Smooth muscle cell (in vitro differentiated cells): ENCODE measurements around the gene SLC37A2. TPM values are rescaled to one million over a fixed set of nuclear protein-coding genes. Genes with fewer than 3 reads are reported as not detected.

ENCODE experiments used
- DNase-seq: peaks from one replicate; lab custom pipeline; 2025; ENCODE audit not compliant: unreplicated experiment; lab: John Stamatoyannopoulos, UW
- H2AFZ ChIP-seq: fragments of 200-600 bp; sonication (generic); 2 replicates; pipeline ENCODE4 v1.6.0; 2016; ENCODE audit warnings: antibody characterized with exemption, low read depth, mild to moderate bottlenecking
- H3F3A ChIP-seq: fragments of 200-600 bp; sonication (generic); 2 replicates; pipeline ENCODE4 v1.6.0; 2017; ENCODE audit warnings: antibody characterized with exemption, low read depth
- H3K27ac ChIP-seq: fragments of 200-600 bp; sonication (generic); 2 replicates; pipeline ENCODE4 v1.5.1; 2016; ENCODE audit warnings: low read depth, mild to moderate bottlenecking
- H3K27me3 ChIP-seq: fragments of 200-600 bp; sonication (generic); 2 replicates; pipeline ENCODE4 v1.6.1; 2016; ENCODE audit warnings: low read depth, mild to moderate bottlenecking
- H3K36me3 ChIP-seq: fragments of 200-600 bp; sonication (generic); 2 replicates; pipeline ENCODE4 v1.5.1; 2016; ENCODE audit warnings: low read depth
- H3K4me1 ChIP-seq: fragments of 200-600 bp; sonication (generic); 2 replicates; pipeline ENCODE4 v1.5.1; 2016; ENCODE audit warnings: low read depth
- H3K4me2 ChIP-seq: fragments of 200-600 bp; sonication (generic); 2 replicates; pipeline ENCODE4 v1.6.0; 2016; ENCODE audit warnings: mild to moderate bottlenecking
- H3K4me3 ChIP-seq: fragments of 200-600 bp; sonication (generic); 2 replicates; pipeline ENCODE4 v1.5.1; 2016; ENCODE audit warnings: mild to moderate bottlenecking
- H3K79me2 ChIP-seq: fragments of 200-600 bp; sonication (generic); 2 replicates; pipeline ENCODE4 v1.6.0; 2016; ENCODE audit warnings: low read depth, mild to moderate bottlenecking
- H3K9ac ChIP-seq: fragments of 200-600 bp; sonication (generic); 2 replicates; pipeline ENCODE4 v1.6.0; 2016; ENCODE audit warnings: low read depth
- H3K9me3 ChIP-seq: fragments of 200-600 bp; sonication (generic); replicated peaks from 2 replicates; pipeline ENCODE4 v1.5.1; 2016; ENCODE audit warnings: low read depth
- H4K20me1 ChIP-seq: fragments of 200-600 bp; sonication (generic); 2 replicates; pipeline ENCODE4 v1.6.0; 2016; ENCODE audit warnings: low read depth
- CTCF ChIP-seq: fragments of 200-600 bp; sonication (generic); IDR thresholded peaks from 2 replicates; pipeline ENCODE4 v1.5.1; 2017; ENCODE audit warnings: borderline replicate concordance, mild to moderate bottlenecking, antibody characterized with exemption; ENCODE audit not compliant: insufficient read depth, poor library complexity, severe bottlenecking
- WGBS: methylation state at CpG from one replicate; pipeline ENCODE4 v1.1.7; 2016; ENCODE audit warnings: low lambda C conversion rate; 5-methylcytosine and 5-hydroxymethylcytosine counted together
- polyA plus RNA-seq: library from polyadenylated mRNA; unstranded; fragments of >200 nt; fragmentation: Nextera tagmentation; extraction: Ambion mirVana; gene quantifications from 2 replicates; pipeline ENCODE4 v1.2.1, GENCODE V29; 2016
- total RNA-seq: library from RNA; depleted of rRNA; stranded (reverse); fragments of >200 nt; gene quantifications from 2 replicates; pipeline ENCODE4 v1.2.3, GENCODE V29; 2014

Gene SLC37A2
- total and polyA plus RNA-seq, 2 experiments from 2014 or later, result 0.69 to 5.3 TPM

GRCh38 chr11:125081098-125081798 lies 18.1 kb downstream of the SLC37A2 start:
- no peak for TF ChIP-seq CTCF
- no peaks in the 10 kb centered on the region for H3K4me1 ChIP-seq
- H3K9ac ChIP-seq, result no peak overlapping the region
- H3K27ac ChIP-seq, result no peak overlapping the region
- DNase-seq, result no peak
- no peaks in the 10 kb centered on the region for H3K36me3 ChIP-seq
- no peaks in the 10 kb centered on the region for H4K20me1 ChIP-seq
- no peak overlapping the region for H3K4me2 ChIP-seq
- no peak overlapping the region for H2AFZ ChIP-seq
- H3F3A ChIP-seq, result no peaks in the 10 kb centered on the region
- H3K79me2 ChIP-seq, result no peaks in the 10 kb centered on the region
- 83% methylated on average over 13 of the region's 14 CpGs for WGBS
- no peaks in the 10 kb centered on the region for H3K27me3 ChIP-seq
- H3K9me3 ChIP-seq, result no peaks in the 10 kb centered on the region
- H3K4me3 ChIP-seq, result no peak overlapping the region

- H3K79me2 ChIP-seq, result no peaks in the 10 kb centered on the region
- peak overlapping the region; percentile 66 for H3K27ac ChIP-seq
- no peaks in the 10 kb centered on the region for H3K27me3 ChIP-seq
- H3K36me3 ChIP-seq, result no peaks in the 10 kb centered on the region
- H3F3A ChIP-seq, result no peaks in the 10 kb centered on the region
- no peak overlapping the region for H3K4me2 ChIP-seq
- no peaks in the 10 kb centered on the region for H4K20me1 ChIP-seq
- no peak for DNase-seq
- no peak overlapping the region for H3K9ac ChIP-seq
- no peak for TF ChIP-seq CTCF
- H2AFZ ChIP-seq, result no peak overlapping the region
- H3K9me3 ChIP-seq, result no peaks in the 10 kb centered on the region
- 91% methylated on average over 5 of the region's 5 CpGs for WGBS
- no peak overlapping the region for H3K4me3 ChIP-seq
- H3K4me1 ChIP-seq, result no peaks in the 10 kb centered on the region
These were observed 18.9 kb downstream of the SLC37A2 start for GRCh38 chr11:125082040-125082439.

- H2AFZ ChIP-seq, result no peak overlapping the region
- H3K4me1 ChIP-seq, result no peaks in the 10 kb centered on the region
- no peaks in the 10 kb centered on the region for H3F3A ChIP-seq
- H3K79me2 ChIP-seq, result no peaks in the 10 kb centered on the region
- H3K9ac ChIP-seq, result peak overlapping the region; percentile 57
- H3K4me2 ChIP-seq, result no peak overlapping the region
- 42% methylated on average over 10 of the region's 10 CpGs for WGBS
- no peaks in the 10 kb centered on the region for H3K36me3 ChIP-seq
- no peaks in the 10 kb centered on the region for H3K27me3 ChIP-seq
- H3K4me3 ChIP-seq, result no peak overlapping the region
- no peaks in the 10 kb centered on the region for H3K9me3 ChIP-seq
- no peaks in the 10 kb centered on the region for H4K20me1 ChIP-seq
- TF ChIP-seq CTCF, result no peak
- DNase-seq, result no peak
- peak overlapping the region; percentile 66 for H3K27ac ChIP-seq
These were observed 19.7 kb downstream of the SLC37A2 start for GRCh38 chr11:125082611-125083311.
